ENCODE measurements around the gene MRPL17. TPM values are rescaled to one million over a fixed set of nuclear protein-coding genes. Genes with fewer than 3 reads are reported as not detected.

The MRPL17 gene
- total and polyA plus RNA-seq, 5 donors from 2014 or later = 10.0 to 35.5 (median 24.8) TPM

GRCh38 chr11:6635082-6635932 is 47.8 kb downstream of the MRPL17 start:
- Histone ChIP-seq H3K4me1 (ENCODE audit: control insufficient read depth, insufficient read depth, low read length, poor library complexity, severe bottlenecking) (no peaks in the 10 kb centered on the region), H3K27me3 (ENCODE audit: control insufficient read depth, insufficient read depth, low read length) (no peaks in the 10 kb centered on the region), H3K9me3 (ENCODE audit: control insufficient read depth in 2 of 2, low read length in 2 of 2) (no peaks in the 10 kb centered on the region), H3K27ac (ENCODE audit: insufficient read depth, low read length, poor library complexity, severe bottlenecking) (no peak overlapping the region), H3K4me3 (ENCODE audit: low read depth, low read length) (no peak overlapping the region), H3K36me3 (ENCODE audit: control insufficient read depth, insufficient read depth, low read length) (no peaks in the 10 kb centered on the region)
- no peak overlapping the region for H3K27ac Mint-ChIP-seq
- no peaks in the 10 kb centered on the region for H3K9me3 Mint-ChIP-seq
- H3K4me3 Mint-ChIP-seq = no peak overlapping the region
- peaks cover 12% of the 10 kb centered on the region for H3K36me3 Mint-ChIP-seq
- no peak for DNase-seq
- no peaks in the 10 kb centered on the region for H3K27me3 Mint-ChIP-seq
- peaks cover 0 to 4% (median 0%) of the 10 kb centered on the region in 4 donors for H3K4me1 Mint-ChIP-seq
- no peak for ATAC-seq (ENCODE audit: low read depth in 2 of 2)

GRCh38 chr11:6634534-6634933 is 48.6 kb downstream of the MRPL17 start:
- Mint-ChIP-seq H3K4me3 (no peak overlapping the region), H3K27me3 (no peaks in the 10 kb centered on the region), H3K36me3 (peaks cover 9% of the 10 kb centered on the region), H3K9me3 (no peaks in the 10 kb centered on the region), H3K4me1 (peaks cover 0 to 4% (median 0%) of the 10 kb centered on the region in 4 donors), H3K27ac (no peak overlapping the region)
- Histone ChIP-seq H3K27ac (ENCODE audit: insufficient read depth, low read length, poor library complexity, severe bottlenecking) (no peak overlapping the region), H3K36me3 (ENCODE audit: control insufficient read depth, insufficient read depth, low read length) (no peaks in the 10 kb centered on the region), H3K4me3 (ENCODE audit: low read depth, low read length) (no peak overlapping the region), H3K9me3 (ENCODE audit: control insufficient read depth in 2 of 2, low read length in 2 of 2) (no peaks in the 10 kb centered on the region), H3K4me1 (ENCODE audit: control insufficient read depth, insufficient read depth, low read length, poor library complexity, severe bottlenecking) (no peaks in the 10 kb centered on the region), H3K27me3 (ENCODE audit: control insufficient read depth, insufficient read depth, low read length) (no peaks in the 10 kb centered on the region)
- no peak for ATAC-seq (ENCODE audit: low read depth in 2 of 2)
- no peak for DNase-seq

GRCh38 chr11:6633422-6634408 is 49.4 kb downstream of the MRPL17 start:
- Histone ChIP-seq H3K4me1 (ENCODE audit: control insufficient read depth, insufficient read depth, low read length, poor library complexity, severe bottlenecking) (no peaks in the 10 kb centered on the region), H3K36me3 (ENCODE audit: control insufficient read depth, insufficient read depth, low read length) (no peaks in the 10 kb centered on the region), H3K4me3 (ENCODE audit: low read depth, low read length) (no peak overlapping the region), H3K27me3 (ENCODE audit: control insufficient read depth, insufficient read depth, low read length) (no peaks in the 10 kb centered on the region), H3K9me3 (ENCODE audit: control insufficient read depth in 2 of 2, low read length in 2 of 2) (no peaks in the 10 kb centered on the region), H3K27ac (ENCODE audit: insufficient read depth, low read length, poor library complexity, severe bottlenecking) (no peak overlapping the region)
- Mint-ChIP-seq H3K36me3 (peaks cover 5% of the 10 kb centered on the region), H3K4me3 (no peak overlapping the region), H3K27ac (no peak overlapping the region), H3K4me1 (peaks cover 0 to 5% (median 0%) of the 10 kb centered on the region in 4 donors), H3K9me3 (no peaks in the 10 kb centered on the region), H3K27me3 (no peaks in the 10 kb centered on the region)
- no peak for DNase-seq
- ATAC-seq (ENCODE audit: low read depth in 2 of 2) = no peak

- no peak overlapping the region for H3K27ac Mint-ChIP-seq
- H3K4me1 Mint-ChIP-seq = peaks cover 4 to 15% (median 9%) of the 10 kb centered on the region in 4 donors
Observed at GRCh38 chr11:6632116-6633073, 50.7 kb downstream of the MRPL17 start.

GRCh38 chr11:6631361-6631890 is 51.7 kb downstream of the MRPL17 start:
- peaks cover 4 to 20% (median 13%) of the 10 kb centered on the region in 4 donors for H3K4me1 Mint-ChIP-seq
- ATAC-seq (ENCODE audit: low read depth in 2 of 2) (no peak), DNase-seq (no peak)
- H3K27me3 Mint-ChIP-seq = no peaks in the 10 kb centered on the region
- no peaks in the 10 kb centered on the region for H3K36me3 ChIP-seq (ENCODE audit: control insufficient read depth, insufficient read depth, low read length)
- no peak overlapping the region for H3K4me3 ChIP-seq (ENCODE audit: low read depth, low read length)
- H3K9me3 Mint-ChIP-seq = no peaks in the 10 kb centered on the region
- H3K27me3 ChIP-seq (ENCODE audit: control insufficient read depth, insufficient read depth, low read length) = no peaks in the 10 kb centered on the region
- H3K4me1 ChIP-seq (ENCODE audit: control insufficient read depth, insufficient read depth, low read length, poor library complexity, severe bottlenecking) = peaks cover 9% of the 10 kb centered on the region
- peaks cover 5% of the 10 kb centered on the region for H3K36me3 Mint-ChIP-seq
- H3K27ac Mint-ChIP-seq = peak overlapping the region in 1 of 3 donors; percentile 55
- H3K9me3 ChIP-seq (ENCODE audit: control insufficient read depth in 2 of 2, low read length in 2 of 2) = no peaks in the 10 kb centered on the region
- H3K4me3 Mint-ChIP-seq = no peak overlapping the region
- H3K27ac ChIP-seq (ENCODE audit: insufficient read depth, low read length, poor library complexity, severe bottlenecking) = no peak overlapping the region

More at GRCh38 chr11:6632116-6633073, 50.7 kb downstream of the MRPL17 start:
- H3K27ac ChIP-seq (ENCODE audit: insufficient read depth, low read length, poor library complexity, severe bottlenecking) = no peak overlapping the region
- DNase-seq (no peak), ATAC-seq (ENCODE audit: low read depth in 2 of 2) (no peak)
- Mint-ChIP-seq H3K36me3 (peaks cover 5% of the 10 kb centered on the region), H3K27me3 (no peaks in the 10 kb centered on the region), H3K4me3 (no peak overlapping the region), H3K9me3 (no peaks in the 10 kb centered on the region)
- no peaks in the 10 kb centered on the region for H3K9me3 ChIP-seq (ENCODE audit: control insufficient read depth in 2 of 2, low read length in 2 of 2)
- H3K27me3 ChIP-seq (ENCODE audit: control insufficient read depth, insufficient read depth, low read length) = no peaks in the 10 kb centered on the region
- H3K4me3 ChIP-seq (ENCODE audit: low read depth, low read length) = no peak overlapping the region
- H3K4me1 ChIP-seq (ENCODE audit: control insufficient read depth, insufficient read depth, low read length, poor library complexity, severe bottlenecking) = peaks cover 6% of the 10 kb centered on the region
- no peaks in the 10 kb centered on the region for H3K36me3 ChIP-seq (ENCODE audit: control insufficient read depth, insufficient read depth, low read length)

GRCh38 chr11:6630632-6631291 is 52.4 kb downstream of the MRPL17 start:
- no peaks in the 10 kb centered on the region for H3K9me3 Mint-ChIP-seq
- H3K36me3 Mint-ChIP-seq = peaks cover 5% of the 10 kb centered on the region
- no peaks in the 10 kb centered on the region for H3K27me3 Mint-ChIP-seq
- Histone ChIP-seq H3K27ac (ENCODE audit: insufficient read depth, low read length, poor library complexity, severe bottlenecking) (no peak overlapping the region), H3K9me3 (ENCODE audit: control insufficient read depth in 2 of 2, low read length in 2 of 2) (no peaks in the 10 kb centered on the region), H3K27me3 (ENCODE audit: control insufficient read depth, insufficient read depth, low read length) (no peaks in the 10 kb centered on the region), H3K4me3 (ENCODE audit: low read depth, low read length) (no peak overlapping the region), H3K36me3 (ENCODE audit: control insufficient read depth, insufficient read depth, low read length) (no peaks in the 10 kb centered on the region), H3K4me1 (ENCODE audit: control insufficient read depth, insufficient read depth, low read length, poor library complexity, severe bottlenecking) (peaks cover 9% of the 10 kb centered on the region)
- H3K4me1 Mint-ChIP-seq = peaks cover 4 to 20% (median 13%) of the 10 kb centered on the region in 4 donors
- DNase-seq (no peak), ATAC-seq (ENCODE audit: low read depth in 2 of 2) (no peak)
- no peak overlapping the region for H3K27ac Mint-ChIP-seq
- no peak overlapping the region for H3K4me3 Mint-ChIP-seq

All from CD4-positive, CD25-positive, alpha-beta regulatory T cell (primary cell).